Mononuclear cell (primary cell): ENCODE data around the gene LYPD5. TPM values are rescaled to one million over a fixed set of nuclear protein-coding genes. Genes with fewer than 3 reads are reported as not detected.

ENCODE experiments used
- H3K27me3 ChIP-seq: 2 replicates; pipeline ENCODE4 v1.6.0; 2011; ENCODE audit warnings: low read length, control low read depth; ENCODE audit not compliant: insufficient read depth
- H3K4me1 ChIP-seq: 2 replicates; pipeline ENCODE4 v1.5.1; 2011; ENCODE audit warnings: mild to moderate bottlenecking, low read length, control low read depth; ENCODE audit not compliant: insufficient read depth
- H3K4me3 ChIP-seq: 2 replicates; pipeline ENCODE4 v1.5.1; 2011; ENCODE audit warnings: mild to moderate bottlenecking, low read length, moderate library complexity
- H3K9me3 ChIP-seq: 2 replicates; pipeline ENCODE4 v1.5.1; 2011; ENCODE audit warnings: low read depth, mild to moderate bottlenecking, control low read depth, low read length
- total RNA-seq: library from RNA; depleted of rRNA; stranded (reverse); fragments of >200 nt; gene quantifications from one replicate; pipeline ENCODE4 v1.2.3, GENCODE V29; 2012

Gene LYPD5
- total RNA-seq, 1 donor, result not detected

DNA sequence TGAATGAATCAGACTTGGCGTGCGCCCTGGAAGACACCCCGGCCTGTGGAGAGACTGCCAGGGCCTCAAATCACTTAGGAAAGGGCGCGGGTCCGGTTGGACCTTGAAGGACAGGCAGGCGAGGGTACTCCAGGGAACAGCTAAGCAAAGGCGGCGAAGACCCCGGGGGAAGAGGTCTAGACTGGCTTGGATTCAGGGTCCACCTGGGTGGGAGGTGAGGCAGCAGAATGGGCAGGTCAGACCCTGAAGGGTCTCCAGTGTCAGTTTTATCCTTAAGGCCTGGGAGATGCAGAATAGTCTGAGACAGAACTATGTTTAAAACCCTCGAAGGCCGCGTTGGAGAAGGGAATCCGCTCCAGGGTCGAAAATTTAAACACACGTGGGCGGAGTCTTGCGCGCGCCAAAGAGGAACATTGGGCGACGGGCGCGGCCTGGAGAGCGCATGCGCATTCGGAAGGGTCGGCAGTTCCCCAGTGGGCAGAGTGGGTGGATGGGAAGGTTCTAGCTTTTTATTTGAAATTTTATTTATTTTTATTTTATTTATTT lies 46.9 kb downstream of the LYPD5 start:
- H3K27me3 ChIP-seq, result no peaks in the 10 kb centered on the region
- H3K4me1 ChIP-seq, result peaks cover 60% of the 10 kb centered on the region
- H3K9me3 ChIP-seq, result no peaks in the 10 kb centered on the region
- peak overlapping the region; percentile 67 for H3K4me3 ChIP-seq

DNA sequence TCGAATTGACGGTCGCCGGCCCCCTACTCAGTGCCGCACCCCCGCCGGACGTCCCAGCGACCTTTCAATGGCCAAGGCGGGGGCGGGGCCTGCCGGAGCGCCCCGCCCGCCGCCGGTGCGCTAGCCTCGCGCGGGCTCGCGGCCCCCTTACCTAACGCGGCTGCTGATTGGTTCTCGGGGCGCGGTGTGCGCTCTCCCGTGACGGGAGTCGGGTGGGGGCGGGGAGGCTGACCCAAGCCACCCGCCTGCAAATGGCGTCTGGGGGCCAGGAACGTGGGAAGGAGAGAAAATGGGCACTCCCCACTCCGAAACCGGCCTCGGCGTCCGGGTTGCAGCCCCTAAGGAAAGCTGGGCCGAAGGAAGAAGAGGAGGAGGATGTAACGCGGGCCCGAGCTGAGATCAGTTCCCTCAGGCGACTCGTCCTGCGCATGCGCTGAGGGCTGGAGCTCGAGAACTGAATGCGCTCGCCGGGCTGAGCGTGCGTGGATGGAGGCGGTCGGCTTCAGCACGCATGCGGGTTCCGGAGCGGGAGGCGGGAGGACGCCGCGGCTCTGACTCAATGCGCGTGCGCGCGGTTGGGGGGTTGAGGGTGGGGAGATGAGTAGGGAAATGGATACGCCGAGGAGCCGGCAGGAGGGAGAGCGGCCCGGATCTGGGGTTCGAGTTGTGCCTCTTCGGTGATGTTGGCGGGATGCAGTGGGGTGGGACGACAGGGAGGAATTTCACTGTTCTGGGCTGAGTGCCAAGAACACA lies 47.6 kb downstream of the LYPD5 start, which contains the start of gene SMG9:
SMG9 (minus strand) TSS at position 460 of the 753 bp plus-strand sequence. CDS start 4,221 bp downstream, outside the sequence.
- Histone ChIP-seq H3K4me3 (peak within 1 kb of the TSS; percentile 67), H3K9me3 (no peaks in the 10 kb centered on the region), H3K27me3 (no peaks in the 10 kb centered on the region), H3K4me1 (peaks cover 59% of the 10 kb centered on the region)

DNA sequence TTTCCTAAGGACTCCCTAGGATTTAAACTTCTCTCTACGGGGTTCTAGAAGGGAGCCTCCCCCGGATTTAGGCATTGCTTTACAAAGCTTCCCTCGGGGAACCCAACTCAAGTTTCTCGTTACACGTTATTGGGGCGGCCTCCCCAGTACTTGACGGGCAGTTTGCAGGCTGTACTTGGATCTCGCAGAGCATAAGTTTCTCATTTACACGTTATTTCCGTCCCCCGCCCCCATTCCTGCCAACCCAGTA lies 48.1 kb downstream of the LYPD5 start:
- Histone ChIP-seq H3K9me3 (no peaks in the 10 kb centered on the region), H3K27me3 (no peaks in the 10 kb centered on the region), H3K4me3 (peak overlapping the region; percentile 67), H3K4me1 (peaks cover 54% of the 10 kb centered on the region)

DNA sequence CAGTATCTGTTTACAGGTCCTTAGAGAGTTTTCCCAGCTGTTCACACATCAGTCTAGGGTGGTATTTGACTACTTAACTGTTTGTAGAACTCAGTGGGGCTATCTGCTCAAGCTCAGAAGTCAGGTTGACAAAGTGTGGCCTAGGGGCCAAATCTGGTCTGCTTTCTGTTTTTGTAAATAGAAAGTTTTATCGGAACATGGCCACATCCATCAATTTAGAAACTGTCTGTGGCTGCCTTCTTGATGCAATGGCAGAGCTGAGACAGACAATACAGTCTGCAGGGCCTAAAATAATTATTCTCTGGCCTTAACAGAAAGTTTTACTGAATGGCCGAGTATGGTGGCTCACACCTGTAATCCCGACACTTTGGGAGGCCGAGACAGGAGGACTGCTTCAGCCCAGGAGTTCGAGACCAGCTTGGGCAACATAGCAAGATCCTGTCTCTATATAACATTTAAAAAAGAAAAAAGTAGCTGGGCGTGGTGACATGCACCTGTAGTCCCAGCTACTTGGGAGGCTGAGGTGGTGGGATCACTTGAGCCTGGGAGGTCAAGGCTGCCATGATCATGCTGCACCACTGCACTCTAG lies 49.9 kb downstream of the LYPD5 start:
- Histone ChIP-seq H3K4me1 (peaks cover 45% of the 10 kb centered on the region), H3K9me3 (no peaks in the 10 kb centered on the region), H3K4me3 (no peak overlapping the region), H3K27me3 (no peaks in the 10 kb centered on the region)

DNA sequence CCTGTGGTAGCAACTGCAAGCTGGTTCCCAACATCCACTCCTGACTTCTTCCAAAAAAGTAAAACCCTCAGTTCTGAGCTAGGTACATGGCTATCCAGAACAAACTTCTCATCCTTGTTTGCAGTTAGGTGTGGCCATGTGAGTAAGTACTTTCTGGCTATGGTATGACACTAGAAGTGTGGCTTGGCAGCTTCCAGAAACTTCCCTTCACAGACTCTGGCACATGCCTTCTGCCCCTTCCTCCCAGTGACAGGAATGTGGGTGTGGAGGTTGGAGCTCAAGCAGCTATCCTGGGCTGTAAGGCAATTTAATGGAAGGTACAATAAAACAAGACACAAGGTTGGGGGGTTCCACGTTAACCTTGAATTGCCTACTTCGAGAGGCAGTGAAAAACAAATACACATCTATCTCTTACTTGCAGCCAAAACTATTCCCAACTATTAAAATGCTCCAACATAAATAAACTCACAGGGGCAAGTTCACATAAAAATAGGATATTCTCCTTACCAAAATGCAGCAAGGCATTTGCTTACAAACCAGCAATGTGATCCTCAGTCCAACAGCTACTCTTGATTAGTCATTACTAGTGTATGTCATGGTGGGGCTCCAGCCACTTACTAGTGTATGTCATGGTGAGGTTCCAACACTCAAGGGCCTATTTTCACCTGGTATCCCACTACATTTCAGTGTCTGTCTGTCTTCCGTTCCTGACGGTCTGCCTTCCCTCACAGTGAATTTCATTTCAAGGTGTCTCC lies 50.6 kb downstream of the LYPD5 start:
- Histone ChIP-seq H3K27me3 (no peaks in the 10 kb centered on the region), H3K4me1 (peaks cover 37% of the 10 kb centered on the region), H3K4me3 (no peak overlapping the region), H3K9me3 (no peaks in the 10 kb centered on the region)

DNA sequence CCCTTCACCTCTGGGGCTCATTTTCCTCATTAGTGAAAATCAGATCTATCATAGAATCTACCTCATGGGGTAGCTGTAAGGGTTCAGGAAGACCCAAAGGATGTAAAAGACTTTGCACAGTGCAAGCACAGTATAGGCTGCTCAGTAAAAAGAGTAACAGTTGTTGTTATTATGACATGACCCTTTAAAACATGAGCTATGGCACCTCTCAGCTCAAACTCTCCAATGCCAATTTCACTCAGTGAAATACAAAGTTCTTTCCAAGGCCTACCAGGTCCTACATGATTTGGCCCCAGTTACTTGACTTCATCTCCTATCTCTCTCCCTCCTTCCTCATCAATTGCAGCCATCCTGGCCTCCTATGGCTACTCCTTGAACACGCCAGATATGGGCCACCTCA lies 52.3 kb downstream of the LYPD5 start:
- H3K9me3 ChIP-seq, result no peaks in the 10 kb centered on the region
- H3K4me1 ChIP-seq, result peaks cover 24% of the 10 kb centered on the region
- H3K4me3 ChIP-seq, result no peak overlapping the region
- H3K27me3 ChIP-seq, result no peaks in the 10 kb centered on the region

DNA sequence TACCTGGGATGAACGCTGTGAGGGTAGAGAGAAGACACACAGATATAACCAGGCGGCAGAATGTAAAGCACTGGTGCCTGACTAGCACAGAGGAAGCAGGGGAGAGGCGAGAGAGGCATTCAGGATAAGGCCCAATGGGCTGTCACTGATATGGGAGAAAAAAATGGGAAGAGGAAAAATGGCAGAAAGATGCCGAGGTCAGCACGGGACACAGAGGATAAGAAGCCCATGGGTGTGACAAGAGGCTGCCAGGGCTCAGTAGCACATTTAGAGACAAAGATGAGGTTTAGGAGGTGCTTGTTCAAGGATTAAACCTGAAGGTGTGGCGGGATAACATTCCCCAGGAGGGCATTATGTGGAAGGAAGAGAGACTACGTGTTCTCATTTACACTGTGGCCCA lies 53.1 kb downstream of the LYPD5 start:
- Histone ChIP-seq H3K9me3 (no peaks in the 10 kb centered on the region), H3K27me3 (no peaks in the 10 kb centered on the region), H3K4me3 (no peak overlapping the region), H3K4me1 (peaks cover 30% of the 10 kb centered on the region)

DNA sequence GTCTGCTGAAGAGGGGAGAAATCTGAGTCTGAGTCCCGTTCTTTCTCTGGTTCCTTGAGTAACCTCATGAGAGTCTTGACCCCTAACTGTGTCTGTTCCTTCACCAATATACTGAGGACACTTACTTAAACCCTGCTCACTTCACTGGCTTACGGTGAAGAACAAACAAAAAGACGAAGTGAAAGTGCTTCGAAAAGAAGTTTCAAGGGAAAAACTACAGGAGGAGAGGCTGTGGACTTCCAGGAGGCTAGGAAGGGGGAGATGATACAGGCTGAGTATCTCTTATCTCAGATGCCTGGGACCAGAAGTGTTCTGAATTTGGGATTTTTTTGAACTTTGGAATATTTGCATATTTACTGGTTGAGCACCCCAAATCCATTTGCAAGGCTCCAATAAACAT lies 53.6 kb downstream of the LYPD5 start:
- Histone ChIP-seq H3K4me1 (peaks cover 29% of the 10 kb centered on the region), H3K9me3 (no peaks in the 10 kb centered on the region), H3K4me3 (no peak overlapping the region), H3K27me3 (no peaks in the 10 kb centered on the region)

DNA sequence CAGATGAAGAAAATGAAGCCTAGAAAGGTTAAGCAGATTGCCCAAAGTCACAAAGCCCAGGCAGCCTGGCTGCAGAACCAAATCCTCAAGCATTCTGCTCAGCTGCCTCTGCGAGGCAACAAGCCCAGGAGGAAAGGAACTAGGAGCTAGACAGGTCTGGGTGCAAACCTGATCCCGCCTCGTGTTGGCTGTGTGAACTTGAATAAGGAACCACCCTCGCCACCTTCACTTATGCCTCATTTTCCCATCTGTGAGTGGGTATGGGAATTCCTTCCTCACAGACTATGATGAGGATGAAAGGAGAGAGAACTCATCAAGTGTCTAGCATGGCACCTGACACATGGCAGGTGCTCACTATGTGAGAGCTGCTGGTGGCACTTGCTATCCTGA lies 54.0 kb downstream of the LYPD5 start:
- peaks cover 24% of the 10 kb centered on the region for H3K4me1 ChIP-seq
- no peaks in the 10 kb centered on the region for H3K27me3 ChIP-seq
- H3K9me3 ChIP-seq, result no peaks in the 10 kb centered on the region
- H3K4me3 ChIP-seq, result no peak overlapping the region

DNA sequence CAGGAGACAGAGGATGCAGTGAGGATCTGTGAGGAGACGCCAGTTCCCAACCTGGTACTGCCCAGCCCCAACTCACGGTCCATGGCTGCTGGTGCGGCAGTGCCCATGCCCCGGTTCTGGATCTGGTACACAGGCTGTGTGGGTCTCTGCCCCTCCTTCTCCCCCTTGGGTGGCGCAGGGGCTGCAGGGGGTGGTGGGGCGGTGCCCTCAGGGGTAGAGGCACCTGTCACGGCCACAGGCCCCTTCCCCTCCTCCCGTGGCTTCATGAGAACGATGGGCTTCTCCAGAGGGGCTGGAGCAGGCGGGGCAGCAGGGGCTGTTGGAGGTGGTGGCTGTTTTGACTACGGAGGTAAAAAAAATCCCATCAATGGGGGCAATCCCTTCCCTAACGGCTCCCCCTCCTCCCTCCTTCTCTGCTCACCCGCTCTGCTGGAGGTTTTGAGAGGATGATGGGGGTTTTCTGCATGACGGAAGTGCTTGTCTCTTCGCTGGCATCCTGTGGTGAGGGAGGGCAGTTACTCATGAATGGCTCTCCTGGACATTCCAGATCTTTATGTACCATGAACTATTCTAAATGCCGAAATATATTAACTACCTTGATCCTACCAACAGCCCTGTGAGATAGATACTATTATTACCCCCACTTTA lies 54.6 kb downstream of the LYPD5 start:
- peaks cover 19% of the 10 kb centered on the region for H3K4me1 ChIP-seq
- H3K9me3 ChIP-seq, result no peaks in the 10 kb centered on the region
- no peak overlapping the region for H3K4me3 ChIP-seq
- H3K27me3 ChIP-seq, result no peaks in the 10 kb centered on the region

Other genes starting within 250 kb of the LYPD5 start
- 14.2 TPM for gene XRCC1, start 226.9 kb downstream of the LYPD5 start, total RNA-seq
- gene PINLYP, start 226.6 kb downstream of the LYPD5 start, total RNA-seq, result 0.63 TPM
- 19.5 TPM for gene IRGQ, start 206.3 kb downstream of the LYPD5 start, total RNA-seq
- gene ZNF576, start 205.9 kb downstream of the LYPD5 start, total RNA-seq, result 3.9 TPM
- gene SRRM5, start 190.4 kb downstream of the LYPD5 start, total RNA-seq, result 0.10 TPM
- 22.5 TPM for gene ZNF428, start 182.8 kb downstream of the LYPD5 start, total RNA-seq
- 0.42 TPM for gene CADM4, start 162.6 kb downstream of the LYPD5 start, total RNA-seq
- 344 TPM for gene PLAUR, start 132.3 kb downstream of the LYPD5 start, total RNA-seq
- gene IRGC, start 86.4 kb downstream of the LYPD5 start, total RNA-seq, result not detected
- 11.4 TPM for gene SMG9, start 47.5 kb downstream of the LYPD5 start, total RNA-seq
- gene KCNN4, start 21.5 kb downstream of the LYPD5 start, total RNA-seq, result 9.9 TPM
- 2.9 TPM for gene ZNF283, start 24.9 kb upstream of the LYPD5 start, total RNA-seq
- gene ZNF404, start 81.5 kb upstream of the LYPD5 start, total RNA-seq, result 0.10 TPM
- 4.4 TPM for gene ZNF45, start 132.8 kb upstream of the LYPD5 start, total RNA-seq
- gene ZNF221, start 148.8 kb upstream of the LYPD5 start, total RNA-seq, result 0.52 TPM
- 6.2 TPM for gene ZNF155, start 181.7 kb upstream of the LYPD5 start, total RNA-seq
- gene ZNF230, start 200.5 kb upstream of the LYPD5 start, total RNA-seq, result 3.3 TPM
- 3.1 TPM for gene ZNF222, start 222.9 kb upstream of the LYPD5 start, total RNA-seq
- gene ZNF223, start 249.6 kb upstream of the LYPD5 start, total RNA-seq, result 0.63 TPM